ENCODE data around the gene HJURP. TPM values are rescaled to one million over a fixed set of nuclear protein-coding genes. Genes with fewer than 3 reads are reported as not detected.

Gene HJURP
- total RNA-seq, 4 donors from 2014 or later, result 0.22 to 0.60 TPM; not detected in 2

DNA sequence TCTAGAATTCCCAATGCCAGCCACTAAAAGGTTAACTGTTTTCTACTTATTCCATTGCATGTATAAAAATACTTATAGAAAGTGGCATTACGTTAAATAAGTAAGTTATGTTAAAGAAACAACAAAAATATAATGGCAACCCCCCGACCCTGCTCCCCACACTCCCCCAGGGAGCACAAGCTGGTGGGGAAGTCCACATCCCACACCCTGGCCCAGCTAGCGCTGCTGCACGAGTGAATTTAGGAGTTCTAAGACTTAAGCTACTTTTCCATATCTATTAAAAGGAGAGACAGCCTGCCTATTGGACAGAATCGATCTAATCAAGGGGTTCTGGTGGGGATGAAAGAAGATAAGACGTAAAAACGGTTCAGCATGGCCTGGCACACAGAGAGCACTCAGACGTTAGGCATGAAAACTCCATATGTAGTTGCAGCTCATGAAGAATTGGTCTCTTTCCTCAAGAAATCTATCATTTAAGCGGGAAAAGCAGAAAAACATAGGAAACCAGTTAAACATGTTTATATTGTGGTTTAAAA lies 16.6 kb downstream of the HJURP start:
- H3K4me1 ChIP-seq, result no peaks in the 10 kb centered on the region
- no peak overlapping the region for H3K4me3 ChIP-seq
- no peaks in the 10 kb centered on the region for H3K27me3 ChIP-seq
- H3K36me3 ChIP-seq, result no peaks in the 10 kb centered on the region
- no peak for DNase-seq (ENCODE audit: low spot score in 2 of 2)
- WGBS, 2 donors, result 89 to 91% methylated on average over 9 of the region's 9 CpGs
- no peak overlapping the region for H3K27ac ChIP-seq
- H3K9me3 ChIP-seq, result no peaks in the 10 kb centered on the region
- TF ChIP-seq POLR2A (IDR thresholded peaks at IDR 0.05) (no peak), EP300 (IDR thresholded peaks at IDR 0.05) (no peak)
- TF ChIP-seq, protein P1, sequence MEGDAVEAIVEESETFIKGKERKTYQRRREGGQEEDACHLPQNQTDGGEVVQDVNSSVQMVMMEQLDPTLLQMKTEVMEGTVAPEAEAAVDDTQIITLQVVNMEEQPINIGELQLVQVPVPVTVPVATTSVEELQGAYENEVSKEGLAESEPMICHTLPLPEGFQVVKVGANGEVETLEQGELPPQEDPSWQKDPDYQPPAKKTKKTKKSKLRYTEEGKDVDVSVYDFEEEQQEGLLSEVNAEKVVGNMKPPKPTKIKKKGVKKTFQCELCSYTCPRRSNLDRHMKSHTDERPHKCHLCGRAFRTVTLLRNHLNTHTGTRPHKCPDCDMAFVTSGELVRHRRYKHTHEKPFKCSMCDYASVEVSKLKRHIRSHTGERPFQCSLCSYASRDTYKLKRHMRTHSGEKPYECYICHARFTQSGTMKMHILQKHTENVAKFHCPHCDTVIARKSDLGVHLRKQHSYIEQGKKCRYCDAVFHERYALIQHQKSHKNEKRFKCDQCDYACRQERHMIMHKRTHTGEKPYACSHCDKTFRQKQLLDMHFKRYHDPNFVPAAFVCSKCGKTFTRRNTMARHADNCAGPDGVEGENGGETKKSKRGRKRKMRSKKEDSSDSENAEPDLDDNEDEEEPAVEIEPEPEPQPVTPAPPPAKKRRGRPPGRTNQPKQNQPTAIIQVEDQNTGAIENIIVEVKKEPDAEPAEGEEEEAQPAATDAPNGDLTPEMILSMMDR (IDR thresholded peaks at IDR 0.05), result no peak

DNA sequence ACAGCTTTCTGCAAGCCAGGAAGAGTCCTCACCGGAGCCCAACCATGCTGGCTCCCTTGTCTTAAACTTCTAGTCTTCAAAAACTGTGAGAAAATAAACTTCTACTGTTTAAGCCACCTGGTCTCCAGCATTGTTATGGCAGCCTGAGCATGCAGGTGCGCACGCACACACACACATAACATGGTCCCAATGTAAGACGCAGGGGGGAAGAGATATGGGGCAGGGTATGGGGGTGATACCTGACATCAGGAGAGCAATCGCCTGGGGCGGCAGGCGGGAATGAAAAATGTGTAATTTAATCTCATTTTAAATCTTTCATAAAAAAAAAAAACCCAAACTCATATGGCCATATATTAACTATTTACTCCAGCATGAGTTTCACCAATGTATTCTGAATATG lies 18.0 kb downstream of the HJURP start:
- no peaks in the 10 kb centered on the region for H3K4me1 ChIP-seq
- no peaks in the 10 kb centered on the region for H3K36me3 ChIP-seq
- 98 to 99% methylated on average over 7 of the region's 7 CpGs for whole genome bisulfite sequencing, 2 donors
- no peaks in the 10 kb centered on the region for H3K27me3 ChIP-seq
- no peak overlapping the region for H3K27ac ChIP-seq
- DNase-seq (ENCODE audit: low spot score in 2 of 2), result no peak
- no peaks in the 10 kb centered on the region for H3K9me3 ChIP-seq
- no peak for TF ChIP-seq POLR2A (IDR thresholded peaks at IDR 0.05)
- no peak for TF ChIP-seq EP300 (IDR thresholded peaks at IDR 0.05)
- TF ChIP-seq, protein P1 (IDR thresholded peaks at IDR 0.05), result no peak
- H3K4me3 ChIP-seq, result no peak overlapping the region

DNA sequence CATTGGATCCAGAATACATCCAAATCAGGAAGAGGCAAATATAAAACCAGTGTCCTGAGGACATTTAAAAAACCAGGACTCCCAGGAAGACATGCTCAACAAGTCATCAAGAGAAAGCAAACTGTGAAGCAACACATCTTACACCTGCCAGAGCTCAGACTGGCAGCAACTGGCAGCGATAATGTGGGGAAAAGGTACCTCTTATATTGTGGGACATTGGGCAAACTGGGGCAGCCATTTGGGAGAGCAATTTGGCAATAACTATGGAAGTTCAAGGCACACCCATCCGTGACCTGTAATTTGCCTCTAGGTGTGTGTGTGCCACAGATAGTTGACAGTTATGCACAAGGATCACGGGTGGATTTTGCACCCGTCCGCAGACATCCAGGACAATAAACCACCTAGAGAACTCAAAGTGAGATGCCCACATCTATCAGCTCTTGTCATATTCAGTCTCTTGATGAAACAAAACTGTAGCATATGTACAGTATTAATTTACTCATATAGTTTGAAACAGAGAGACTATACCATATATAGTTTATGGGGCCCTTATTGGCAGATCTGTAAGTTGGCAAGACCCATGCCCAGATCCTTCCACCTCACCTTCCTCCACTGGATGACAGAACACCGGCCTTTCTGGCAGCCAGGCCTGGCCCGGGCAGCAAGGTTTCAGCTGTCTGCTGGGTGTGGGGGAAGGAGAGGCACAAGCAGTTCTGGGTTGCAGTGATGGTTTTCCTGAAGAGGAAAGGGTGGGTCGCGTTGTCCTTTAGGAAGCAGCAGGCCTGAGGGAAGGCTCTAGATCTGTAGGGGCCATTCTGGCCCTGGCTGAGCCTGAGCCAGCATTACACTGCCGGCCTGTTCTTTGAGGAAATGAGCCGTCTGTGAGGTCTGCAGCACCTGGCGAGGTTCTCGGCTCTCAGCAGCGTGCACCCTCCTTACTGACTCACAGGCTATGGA lies 18.8 kb downstream of the HJURP start:
- Histone ChIP-seq H3K27me3 (no peaks in the 10 kb centered on the region), H3K4me3 (no peak overlapping the region), H3K9me3 (no peaks in the 10 kb centered on the region), H3K27ac (no peak overlapping the region), H3K4me1 (no peaks in the 10 kb centered on the region), H3K36me3 (no peaks in the 10 kb centered on the region)
- DNase-seq (ENCODE audit: low spot score in 2 of 2), result no peak
- TF ChIP-seq, protein P1 (IDR thresholded peaks at IDR 0.05), result no peak
- TF ChIP-seq POLR2A (IDR thresholded peaks at IDR 0.05) (no peak), EP300 (IDR thresholded peaks at IDR 0.05) (no peak)
- 95 to 96% methylated on average over 13 to 14 of the region's 14 CpGs for WGBS, 2 donors

DNA sequence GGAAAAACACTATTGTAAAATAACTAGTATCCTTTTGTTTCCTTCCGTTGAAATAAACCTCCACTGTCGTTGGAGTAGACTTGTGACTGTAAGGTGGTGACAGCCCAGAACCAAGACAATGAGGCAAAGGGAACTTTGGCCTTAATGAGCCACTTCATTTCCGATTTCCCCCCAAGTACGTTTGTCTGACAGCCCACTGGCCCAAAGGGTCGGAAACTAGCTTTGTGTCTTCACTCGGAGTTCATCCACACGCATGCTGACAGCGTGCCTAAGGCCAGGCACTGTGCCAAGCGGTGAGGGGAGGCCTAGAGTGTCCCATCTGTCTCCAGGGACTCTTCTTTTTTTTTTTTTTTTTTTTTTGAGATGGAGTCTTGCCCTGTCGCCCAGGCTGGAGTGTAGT lies 21.0 kb downstream of the HJURP start:
- Histone ChIP-seq H3K4me3 (no peak overlapping the region), H3K4me1 (no peaks in the 10 kb centered on the region), H3K36me3 (no peaks in the 10 kb centered on the region), H3K27me3 (no peaks in the 10 kb centered on the region), H3K27ac (no peak overlapping the region), H3K9me3 (no peaks in the 10 kb centered on the region)
- WGBS, 2 donors, result 41 to 45% methylated on average over 10 of the region's 10 CpGs
- no peak for DNase-seq (ENCODE audit: low spot score in 2 of 2)
- TF ChIP-seq, protein P1 (IDR thresholded peaks at IDR 0.05), result no peak
- no peak for TF ChIP-seq POLR2A (IDR thresholded peaks at IDR 0.05)
- TF ChIP-seq EP300 (IDR thresholded peaks at IDR 0.05), result no peak

DNA sequence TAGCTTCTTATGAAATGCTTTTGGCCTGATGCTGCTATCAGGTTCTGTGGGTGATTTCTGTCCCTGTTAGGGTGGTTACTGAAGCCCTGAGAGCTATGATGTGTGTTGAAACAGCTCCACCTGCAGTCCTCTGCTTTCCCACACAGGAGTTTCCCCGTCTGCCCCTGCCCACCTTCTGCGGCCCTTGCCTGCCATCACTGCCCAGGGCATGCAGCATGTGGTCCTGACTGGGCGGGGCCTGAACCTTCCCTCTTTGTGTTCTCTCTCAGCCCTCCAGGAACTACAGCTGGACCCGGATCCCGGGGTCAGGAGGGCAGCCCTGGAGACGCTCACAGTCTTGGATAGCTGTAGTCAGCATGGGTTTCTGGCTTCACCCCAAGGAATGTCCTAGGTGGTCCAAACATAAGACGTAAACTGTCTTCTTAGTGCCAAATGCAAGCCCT lies 21.4 kb downstream of the HJURP start:
- H3K4me1 ChIP-seq, result no peaks in the 10 kb centered on the region
- no peak overlapping the region for H3K27ac ChIP-seq
- H3K9me3 ChIP-seq, result no peaks in the 10 kb centered on the region
- H3K4me3 ChIP-seq, result no peak overlapping the region
- WGBS, 2 donors, result 37 to 47% methylated on average over 7 of the region's 7 CpGs
- TF ChIP-seq POLR2A (IDR thresholded peaks at IDR 0.05) (no peak), EP300 (IDR thresholded peaks at IDR 0.05) (no peak)
- TF ChIP-seq, protein P1 (IDR thresholded peaks at IDR 0.05), result no peak
- no peaks in the 10 kb centered on the region for H3K27me3 ChIP-seq
- H3K36me3 ChIP-seq, result no peaks in the 10 kb centered on the region
- DNase-seq (ENCODE audit: low spot score in 2 of 2), result no peak
